H9 (cell line): ENCODE measurements around the gene IKZF1. TPM values are rescaled to one million over a fixed set of nuclear protein-coding genes. Genes with fewer than 3 reads are reported as not detected.

Experiments
- DNase-seq: peaks from one replicate; pipeline ENCODE4 v3.0.0-alpha.2; 2017
- H2AFZ ChIP-seq: one replicate; pipeline ENCODE4 v1.6.1; 2013; ENCODE audit warnings: mild to moderate bottlenecking, low read length, control low read depth, moderate library complexity
- H2AK5ac ChIP-seq: 2 replicates; pipeline ENCODE4 v1.6.1; 2013; ENCODE audit warnings: low read length, control low read depth, mixed read lengths; ENCODE audit not compliant: insufficient read length
- H2BK120ac ChIP-seq: one replicate; pipeline ENCODE4 v1.6.1; 2013; ENCODE audit warnings: low read depth, mild to moderate bottlenecking, low read length, control low read depth, inconsistent platforms; ENCODE audit not compliant: poor library complexity, severe bottlenecking
- H2BK12ac ChIP-seq: 2 replicates; pipeline ENCODE4 v1.6.1; 2013; ENCODE audit warnings: low read length, control low read depth, mixed read lengths, low read depth; ENCODE audit not compliant: insufficient read length
- H2BK15ac ChIP-seq: 2 replicates; pipeline ENCODE4 v1.6.1; 2013; ENCODE audit warnings: low read depth, low read length, control low read depth
- H2BK20ac ChIP-seq: one replicate; pipeline ENCODE4 v1.6.1; 2013; ENCODE audit warnings: low read depth, mild to moderate bottlenecking, low read length, control low read depth, inconsistent platforms; ENCODE audit not compliant: poor library complexity, severe bottlenecking
- H2BK5ac ChIP-seq: 2 replicates; pipeline ENCODE4 v1.6.1; 2013; ENCODE audit warnings: low read length, control low read depth, mixed read lengths; ENCODE audit not compliant: insufficient read length
- H3K14ac ChIP-seq: 2 replicates; pipeline ENCODE4 v1.6.1; 2013; ENCODE audit warnings: low read length, control low read depth; ENCODE audit not compliant: insufficient read depth
- H3K18ac ChIP-seq: 2 replicates; pipeline ENCODE4 v1.6.1; 2013; ENCODE audit warnings: low read depth, mild to moderate bottlenecking, mixed read lengths, low read length, control low read depth; ENCODE audit not compliant: insufficient read length
- H3K23ac ChIP-seq: 2 replicates; pipeline ENCODE4 v1.6.1; 2013; ENCODE audit warnings: low read length, control low read depth, mixed read lengths, low read depth; ENCODE audit not compliant: insufficient read length
- H3K23me2 ChIP-seq: 2 replicates; pipeline ENCODE4 v1.6.1; 2013; ENCODE audit warnings: low read depth, mild to moderate bottlenecking, mixed read lengths, low read length, control low read depth; ENCODE audit not compliant: insufficient read length, poor library complexity, severe bottlenecking
- H3K27ac ChIP-seq: 2 replicates; pipeline ENCODE4 v1.5.1; 2013; ENCODE audit warnings: low read length, control low read depth, mixed read lengths, low read depth; ENCODE audit not compliant: insufficient read length
- H3K27me3 ChIP-seq: 2 replicates; pipeline ENCODE4 v1.6.1; 2013; ENCODE audit warnings: low read length, control low read depth, inconsistent platforms; ENCODE audit not compliant: insufficient read depth
- H3K4ac ChIP-seq: 2 replicates; pipeline ENCODE4 v1.6.1; 2013; ENCODE audit warnings: low read depth, mild to moderate bottlenecking, control low read depth, inconsistent platforms, low read length, moderate library complexity
- H3K4me1 ChIP-seq: 2 replicates; pipeline ENCODE4 v1.6.1; 2013; ENCODE audit warnings: low read length, control low read depth, inconsistent platforms; ENCODE audit not compliant: insufficient read depth
- H3K4me2 ChIP-seq: 2 replicates; pipeline ENCODE4 v1.6.1; 2013; ENCODE audit warnings: low read length, control low read depth, mixed read lengths; ENCODE audit not compliant: insufficient read length, insufficient read depth
- H3K56ac ChIP-seq: 2 replicates; pipeline ENCODE4 v1.6.1; 2013; ENCODE audit warnings: low read depth, mild to moderate bottlenecking, mixed read lengths, low read length, control low read depth; ENCODE audit not compliant: insufficient read length
- H3K79me1 ChIP-seq: 2 replicates; pipeline ENCODE4 v1.6.1; 2013; ENCODE audit warnings: low read depth, mild to moderate bottlenecking, moderate library complexity, low read length, control low read depth, inconsistent platforms; ENCODE audit not compliant: insufficient read depth, poor library complexity, severe bottlenecking
- H3K79me2 ChIP-seq: 2 replicates; pipeline ENCODE4 v1.6.1; 2013; ENCODE audit warnings: low read length, control low read depth, inconsistent platforms; ENCODE audit not compliant: insufficient read depth
- H3K9ac ChIP-seq: 2 replicates; pipeline ENCODE4 v1.6.1; 2013; ENCODE audit warnings: low read length, control low read depth, mixed read lengths; ENCODE audit not compliant: insufficient read length; ENCODE audit errors: extremely low read depth
- H3K9me3 ChIP-seq: one replicate; pipeline ENCODE4 v1.6.1; 2013; ENCODE audit warnings: low read depth, low read length, inconsistent platforms; ENCODE audit not compliant: control insufficient read depth
- H3T11ph ChIP-seq: one replicate; pipeline ENCODE4 v1.6.1; 2013; ENCODE audit warnings: mild to moderate bottlenecking, low read length, control low read depth, inconsistent platforms
- H4K20me1 ChIP-seq: one replicate; pipeline ENCODE4 v1.6.1; 2013; ENCODE audit not compliant: control insufficient read depth, insufficient read length, insufficient read depth
- H4K5ac ChIP-seq: 2 replicates; pipeline ENCODE4 v1.6.1; 2013; ENCODE audit warnings: low read depth, mild to moderate bottlenecking, mixed read lengths, low read length, control low read depth; ENCODE audit not compliant: insufficient read length
- H4K8ac ChIP-seq: replicated peaks from 2 replicates; pipeline ENCODE4 v1.6.1; 2013; ENCODE audit warnings: low read length, control low read depth, mixed read lengths, low read depth; ENCODE audit not compliant: insufficient read length
- H4K91ac ChIP-seq: 2 replicates; pipeline ENCODE4 v1.6.1; 2013; ENCODE audit warnings: low read depth, mild to moderate bottlenecking, moderate library complexity, mixed read lengths, low read length, control low read depth; ENCODE audit not compliant: insufficient read length
- H3K27ac Mint-ChIP-seq, 3 experiments: 2 replicates in 2 of 3; 3 replicates in 1 of 3; pipeline ENCODE4 v1.8.0; 2020 to 2021; ENCODE audit warnings: mixed read lengths in 3 of 3, mild to moderate bottlenecking in 1 of 3, moderate library complexity in 1 of 3
- H3K27me3 Mint-ChIP-seq: 2 replicates; pipeline ENCODE4 v1.8.0; 2021; ENCODE audit warnings: low read depth, mild to moderate bottlenecking, moderate library complexity, mixed read lengths
- H3K36me3 Mint-ChIP-seq, 3 experiments: 2 replicates in 2 of 3; 3 replicates in 1 of 3; pipeline ENCODE4 v1.8.0; 2020 to 2021; ENCODE audit warnings: low read depth in 3 of 3, mixed read lengths in 3 of 3; ENCODE audit not compliant: insufficient read depth in 1 of 3
- H3K4me1 Mint-ChIP-seq, 2 experiments: 2 replicates each; pipeline ENCODE4 v1.8.0; 2020; ENCODE audit warnings: mixed read lengths in 2 of 2
- H3K4me3 Mint-ChIP-seq, 2 experiments: 2 replicates in 1 of 2; 3 replicates in 1 of 2; pipeline ENCODE4 v1.8.0; 2020 to 2021; ENCODE audit warnings: mild to moderate bottlenecking in 2 of 2, mixed read lengths in 2 of 2, moderate library complexity in 1 of 2
- H3K9me3 Mint-ChIP-seq, 2 experiments: 2 replicates in 1 of 2; 3 replicates in 1 of 2; pipeline ENCODE4 v1.8.0; 2020; ENCODE audit warnings: mild to moderate bottlenecking in 2 of 2, mixed read lengths in 2 of 2, moderate library complexity in 1 of 2
- WGBS: extraction: QIAGEN DNeasy Blood & Tissue Kit; methylation state at CpG from one replicate; pipeline ENCODE4 v1.1.7; 2013; ENCODE audit warnings: missing lambda C conversion rate, low lambda C conversion rate, mixed read lengths; ENCODE audit not compliant: insufficient read length; ENCODE audit errors: extremely low coverage; 5-methylcytosine and 5-hydroxymethylcytosine counted together
- total RNA-seq: library from RNA; stranded (reverse); gene quantifications from 2 replicates; pipeline ENCODE4 v1.2.1, GENCODE V29; 2021
- TF ChIP-seq, protein P1 (sequence below): fragments of 200-600 bp; sonication (generic); conservative IDR thresholded peaks from 3 replicates; pipeline ENCODE4 v1.8.0; 2021; ENCODE audit warnings: antibody characterized with exemption, mild to moderate bottlenecking

Gene IKZF1
- total RNA-seq, 1 experiment from 2014 or later, result 0.98 TPM

DNA sequence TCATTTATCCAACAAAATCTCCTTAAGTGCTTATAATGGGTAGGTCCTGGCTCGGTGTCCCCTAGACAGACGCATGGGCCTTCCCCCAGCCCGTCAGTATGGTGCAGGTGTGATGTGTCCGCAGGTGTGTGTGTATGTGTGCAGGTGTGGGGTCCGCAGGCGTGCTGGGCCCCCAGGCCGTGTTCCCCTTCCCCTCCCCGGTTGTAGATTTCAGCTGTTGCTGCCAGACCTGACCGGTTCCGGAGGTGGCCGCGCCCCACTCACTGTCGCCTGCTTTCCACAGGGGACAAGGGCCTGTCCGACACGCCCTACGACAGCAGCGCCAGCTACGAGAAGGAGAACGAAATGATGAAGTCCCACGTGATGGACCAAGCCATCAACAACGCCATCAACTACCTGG is 95.1 kb downstream of the IKZF1 start:
- Histone ChIP-seq H3K27ac (no peak overlapping the region), H3K79me1 (no peaks in the 10 kb centered on the region), H3K9ac (no peak overlapping the region), H4K91ac (no peak overlapping the region), H3K9me3 (no peaks in the 10 kb centered on the region), H3K56ac (no peak overlapping the region), H4K8ac (no peak overlapping the region), H3K4me2 (no peak overlapping the region), H3K23me2 (no peaks in the 10 kb centered on the region), H3K27me3 (no peaks in the 10 kb centered on the region), H3K14ac (no peak overlapping the region), H2BK5ac (no peak overlapping the region), H2AFZ (no peak overlapping the region), H3T11ph (no peak overlapping the region), H3K79me2 (no peaks in the 10 kb centered on the region), H3K23ac (no peak overlapping the region), H2AK5ac (no peak overlapping the region), H4K20me1 (no peaks in the 10 kb centered on the region), H2BK15ac (no peak overlapping the region), H3K4ac (no peak overlapping the region), H2BK12ac (no peak overlapping the region), H2BK120ac (no peak overlapping the region), H2BK20ac (no peak overlapping the region), H3K4me1 (no peaks in the 10 kb centered on the region), H3K18ac (no peak overlapping the region), H4K5ac (no peak overlapping the region)
- Mint-ChIP-seq H3K36me3 (no peaks in the 10 kb centered on the region), H3K9me3 (no peaks in the 10 kb centered on the region), H3K4me3 (no peak overlapping the region), H3K27me3 (no peaks in the 10 kb centered on the region; the same call in 1 of the 2 replicates), H3K27ac (no peak overlapping the region; a peak in 1 of 7 replicates), H3K4me1 (no peaks in the 10 kb centered on the region)
- TF ChIP-seq, protein P1, sequence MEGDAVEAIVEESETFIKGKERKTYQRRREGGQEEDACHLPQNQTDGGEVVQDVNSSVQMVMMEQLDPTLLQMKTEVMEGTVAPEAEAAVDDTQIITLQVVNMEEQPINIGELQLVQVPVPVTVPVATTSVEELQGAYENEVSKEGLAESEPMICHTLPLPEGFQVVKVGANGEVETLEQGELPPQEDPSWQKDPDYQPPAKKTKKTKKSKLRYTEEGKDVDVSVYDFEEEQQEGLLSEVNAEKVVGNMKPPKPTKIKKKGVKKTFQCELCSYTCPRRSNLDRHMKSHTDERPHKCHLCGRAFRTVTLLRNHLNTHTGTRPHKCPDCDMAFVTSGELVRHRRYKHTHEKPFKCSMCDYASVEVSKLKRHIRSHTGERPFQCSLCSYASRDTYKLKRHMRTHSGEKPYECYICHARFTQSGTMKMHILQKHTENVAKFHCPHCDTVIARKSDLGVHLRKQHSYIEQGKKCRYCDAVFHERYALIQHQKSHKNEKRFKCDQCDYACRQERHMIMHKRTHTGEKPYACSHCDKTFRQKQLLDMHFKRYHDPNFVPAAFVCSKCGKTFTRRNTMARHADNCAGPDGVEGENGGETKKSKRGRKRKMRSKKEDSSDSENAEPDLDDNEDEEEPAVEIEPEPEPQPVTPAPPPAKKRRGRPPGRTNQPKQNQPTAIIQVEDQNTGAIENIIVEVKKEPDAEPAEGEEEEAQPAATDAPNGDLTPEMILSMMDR, result no peak
- no peak for DNase-seq
- WGBS, result no CpG with 5 or more reads among the region's 21 CpGs
